Coronary artery (tissue), 2 donors: ENCODE results near the gene EMID1.

Source experiments
- DNase-seq: peaks from one replicate; pipeline ENCODE4 v3.0.0-alpha.2; 2017; ENCODE audit warnings: low spot score
- H3K27ac ChIP-seq, 2 donors: fragments of 200-600 bp; sonication (generic); one replicate each; pipeline ENCODE4 v1.5.1; 2016 to 2019
- H3K4me3 ChIP-seq: fragments of 200-600 bp; sonication (generic); 2 replicates; pipeline ENCODE4 v1.5.1; 2016; ENCODE audit warnings: mild to moderate bottlenecking, moderate library complexity
- CTCF ChIP-seq: fragments of 200-600 bp; sonication (generic); IDR thresholded peaks from one replicate; pipeline ENCODE4 v1.5.1; 2019; ENCODE audit warnings: antibody characterized with exemption

EMID1 gene

GRCh38 chr22:29269230-29269604 lies 63.5 kb downstream of the EMID1 start:
- Histone ChIP-seq H3K27ac (peak overlapping the region; percentile 97 to 98), H3K4me3 (peak overlapping the region; percentile 84)
- no peak for DNase-seq
- no peak for TF ChIP-seq CTCF

- no peak for DNase-seq
- no peak for TF ChIP-seq CTCF
- H3K4me3 ChIP-seq, result peak overlapping the region; percentile 84
- H3K27ac ChIP-seq, result peak overlapping the region; percentile 97 to 98
Measured at GRCh38 chr22:29269731-29270474, 64.2 kb downstream of the EMID1 start.

GRCh38 chr22:29270475-29271271 lies 65.0 kb downstream of the EMID1 start:
- H3K27ac ChIP-seq, result peak overlapping the region in 1 of 2 donors; percentile 98
- no peak for TF ChIP-seq CTCF
- peak overlapping the region; percentile 84 for H3K4me3 ChIP-seq
- DNase-seq, result no peak

- TF ChIP-seq CTCF, result no peak
- Histone ChIP-seq H3K27ac (no peak overlapping the region), H3K4me3 (no peak overlapping the region)
- no peak for DNase-seq
Measured at GRCh38 chr22:29272624-29273023, 66.9 kb downstream of the EMID1 start.

- H3K27ac ChIP-seq, result no peak overlapping the region
- no peak for TF ChIP-seq CTCF
- DNase-seq, result no peak
- no peak overlapping the region for H3K4me3 ChIP-seq
Measured at GRCh38 chr22:29275167-29275566, 69.5 kb downstream of the EMID1 start.

GRCh38 chr22:29275819-29276565 lies 70.3 kb downstream of the EMID1 start:
- Histone ChIP-seq H3K27ac (no peak overlapping the region), H3K4me3 (no peak overlapping the region)
- DNase-seq, result no peak
- no peak for TF ChIP-seq CTCF
